Superior temporal gyrus (tissue), 1 donor: ENCODE results near the gene EEF1AKMT2.
A peak's percentile ranks its signal among the peaks of the same experiment; 100 is the strongest.

Experiments
- DNase-seq: peaks from one replicate; pipeline ENCODE4 v3.0.0-alpha.2; 2016; ENCODE audit errors: extremely low spot score

Gene EEF1AKMT2

DNA sequence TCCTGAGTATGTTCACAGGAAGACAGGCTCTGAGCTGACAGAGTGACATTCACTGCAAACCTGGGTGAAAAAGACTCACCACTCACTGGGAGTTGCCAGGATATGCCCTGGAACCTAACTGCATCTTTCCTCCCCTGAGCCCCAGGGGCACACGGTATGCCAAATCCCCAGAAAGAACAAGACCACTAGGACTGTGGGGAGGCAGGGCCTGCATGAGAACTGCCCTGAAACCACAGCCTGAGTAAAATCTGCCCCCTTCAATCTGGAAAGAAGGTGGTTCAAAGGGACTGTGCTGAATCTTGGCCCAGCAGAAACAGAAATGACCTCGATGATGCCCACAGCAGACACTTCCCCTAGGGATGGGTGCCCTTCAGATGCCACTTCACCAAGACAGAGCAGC is 54.0 kb downstream of the EEF1AKMT2 start:
- DNase-seq = no peak

DNA sequence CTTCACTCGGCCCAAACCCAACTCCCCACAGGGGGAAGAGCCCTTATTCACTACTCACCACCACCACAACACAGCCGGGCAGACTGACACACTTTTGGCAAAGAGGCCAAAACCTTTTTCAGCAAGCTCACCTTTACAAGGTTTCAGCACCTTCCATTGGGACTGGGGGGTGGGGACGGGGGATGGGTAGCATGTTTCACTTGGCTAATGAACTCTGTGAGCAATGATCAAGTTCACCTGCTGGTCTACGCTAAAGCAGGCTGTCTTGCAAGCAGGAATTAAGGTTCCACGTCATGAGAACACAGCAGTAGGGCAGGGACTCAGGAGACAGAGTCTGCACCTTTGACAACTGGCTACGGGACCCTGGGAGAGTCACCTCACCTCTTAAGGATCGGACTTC is 54.5 kb downstream of the EEF1AKMT2 start:
- DNase-seq = no peak

DNA sequence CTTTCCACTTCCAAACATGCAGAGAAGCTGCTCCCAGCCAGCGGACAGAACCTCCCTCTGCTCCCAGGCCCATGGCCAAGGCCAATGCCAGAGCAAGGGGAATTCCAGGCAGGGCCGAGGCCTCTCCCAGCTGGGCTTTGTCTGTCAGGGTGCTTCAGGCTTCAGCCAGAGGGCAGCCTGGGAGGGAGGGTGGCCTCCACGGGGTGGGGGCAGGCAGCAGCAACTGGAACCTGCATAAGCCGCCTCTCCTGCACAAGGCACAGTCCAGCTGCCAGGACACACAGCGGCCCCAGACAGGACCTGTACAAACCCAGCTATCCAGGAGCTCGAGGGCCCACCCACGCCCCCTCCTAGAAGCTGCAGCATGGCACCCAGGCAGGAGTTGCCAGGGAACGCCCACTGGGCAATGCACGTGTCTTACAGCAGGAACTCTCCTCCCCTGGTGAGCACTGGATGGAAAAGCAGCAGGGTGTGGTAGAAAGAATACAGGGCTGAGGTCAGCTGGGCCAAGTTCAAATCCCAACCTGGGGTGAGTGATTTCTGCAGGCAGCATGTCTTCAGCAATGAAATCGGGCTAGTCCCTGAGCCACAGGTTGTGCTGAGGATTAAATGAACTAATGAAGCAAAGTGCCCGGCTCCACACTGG is 55.1 kb downstream of the EEF1AKMT2 start:
- DNase-seq = peak; percentile 81

DNA sequence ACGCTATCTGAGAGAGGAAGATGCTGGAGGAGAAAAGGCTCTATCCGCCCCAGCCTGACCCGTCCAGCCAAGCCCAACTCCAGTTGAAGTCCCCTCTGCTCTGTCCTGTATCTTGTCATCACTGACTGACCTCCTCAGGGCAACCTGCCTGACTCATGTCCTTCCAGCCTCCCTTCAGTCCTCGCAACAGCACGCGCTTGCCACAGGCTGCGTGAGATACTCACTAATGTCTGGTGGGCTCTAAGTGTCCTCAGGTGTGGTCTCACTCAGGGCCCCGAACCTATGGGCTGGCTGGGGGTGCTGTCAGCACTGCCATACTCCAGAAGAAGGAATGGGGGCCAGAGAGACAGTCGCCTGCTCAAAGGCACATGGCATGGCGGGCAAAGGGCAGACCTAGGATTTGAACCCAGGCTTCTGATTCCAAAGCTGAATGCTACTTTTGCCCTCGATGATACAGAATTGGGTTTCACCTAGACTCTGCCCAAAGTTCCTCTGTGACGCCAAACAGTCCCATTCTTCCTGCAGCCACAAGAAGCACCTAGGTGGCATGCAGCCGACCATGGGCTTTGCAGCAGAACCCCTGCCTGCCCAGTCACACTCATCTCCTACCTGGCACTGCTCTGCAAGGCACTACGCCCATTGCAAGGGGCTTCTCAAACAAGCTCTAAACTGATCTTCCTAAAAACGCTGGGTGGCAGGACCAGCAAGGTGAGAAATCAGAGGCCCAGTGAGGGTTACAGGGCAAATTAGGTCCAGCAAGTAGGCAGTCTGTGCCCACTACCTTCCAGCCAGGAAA is 56.0 kb downstream of the EEF1AKMT2 start:
- DNase-seq = no peak

DNA sequence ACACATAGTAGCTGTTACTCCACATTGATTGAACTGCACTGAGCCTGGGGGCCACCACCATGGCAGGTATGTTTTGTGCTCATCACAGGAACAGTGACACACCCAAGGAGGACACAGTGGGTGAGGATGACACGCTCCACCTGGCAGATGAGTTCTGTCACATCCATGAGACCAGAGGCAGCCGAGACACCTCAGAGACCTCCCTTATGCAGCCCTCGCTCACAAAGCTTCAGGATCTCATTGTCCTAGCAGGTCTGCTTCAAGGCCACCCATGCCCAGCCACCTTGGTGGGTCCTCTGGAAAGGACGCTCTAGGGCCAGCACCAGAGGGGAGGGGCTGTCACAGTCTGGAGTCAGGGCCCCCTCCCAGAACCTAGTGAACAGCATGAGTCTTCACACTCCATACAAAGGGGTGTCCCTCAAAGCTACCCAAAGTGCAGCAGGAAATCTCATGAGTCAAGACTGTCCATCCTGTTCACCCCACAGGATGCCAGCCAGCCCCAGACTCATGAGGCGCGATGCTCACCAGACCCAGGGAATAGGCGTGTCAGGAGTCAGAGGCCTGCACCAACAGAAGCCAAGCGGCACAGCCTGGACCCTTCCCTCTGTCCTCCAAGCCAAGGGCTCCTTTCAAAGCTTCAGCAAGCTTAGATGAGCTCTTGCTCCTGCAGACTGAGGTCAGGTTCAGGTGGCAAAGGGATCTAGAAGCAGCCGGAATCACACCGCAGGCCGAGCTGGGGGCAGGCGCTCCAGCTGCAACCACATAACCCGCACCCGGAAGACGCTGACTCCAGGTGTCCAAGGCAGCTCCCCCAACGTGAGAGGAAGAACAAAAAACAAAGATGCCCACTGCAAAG is 57.1 kb downstream of the EEF1AKMT2 start:
- no peak for DNase-seq

DNA sequence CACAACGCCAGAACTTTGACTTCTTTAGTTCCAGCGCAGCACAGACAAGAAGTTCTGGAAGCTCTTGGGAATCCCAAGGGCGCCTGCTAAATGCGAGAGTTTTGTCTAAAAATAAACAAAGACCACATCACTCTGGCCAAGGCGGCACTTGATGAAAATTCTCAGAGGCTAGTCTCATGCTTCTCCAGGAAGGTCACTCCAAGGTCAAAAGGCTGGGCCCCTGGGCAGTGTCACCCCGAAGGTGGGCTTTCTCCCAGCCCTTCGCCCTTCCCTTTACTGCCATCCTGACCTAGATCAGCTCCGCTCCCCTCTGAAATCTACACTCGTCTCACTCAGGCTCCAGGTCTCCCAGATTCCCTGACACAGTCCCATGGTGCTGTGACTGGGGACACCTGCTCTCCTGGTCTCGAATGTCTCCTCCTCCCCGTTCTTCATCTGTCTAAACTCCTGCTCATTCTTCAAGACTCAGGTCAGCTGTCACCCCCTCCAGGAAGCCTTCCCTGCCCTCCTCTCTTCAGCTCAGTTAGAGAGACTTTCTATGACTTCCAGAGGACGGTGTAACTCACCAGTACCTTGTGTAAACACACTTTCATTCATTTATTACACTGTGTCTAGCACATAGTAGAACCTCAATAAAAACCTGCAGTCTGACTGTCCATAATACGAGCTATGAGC is 58.0 kb downstream of the EEF1AKMT2 start:
- DNase-seq = no peak

DNA sequence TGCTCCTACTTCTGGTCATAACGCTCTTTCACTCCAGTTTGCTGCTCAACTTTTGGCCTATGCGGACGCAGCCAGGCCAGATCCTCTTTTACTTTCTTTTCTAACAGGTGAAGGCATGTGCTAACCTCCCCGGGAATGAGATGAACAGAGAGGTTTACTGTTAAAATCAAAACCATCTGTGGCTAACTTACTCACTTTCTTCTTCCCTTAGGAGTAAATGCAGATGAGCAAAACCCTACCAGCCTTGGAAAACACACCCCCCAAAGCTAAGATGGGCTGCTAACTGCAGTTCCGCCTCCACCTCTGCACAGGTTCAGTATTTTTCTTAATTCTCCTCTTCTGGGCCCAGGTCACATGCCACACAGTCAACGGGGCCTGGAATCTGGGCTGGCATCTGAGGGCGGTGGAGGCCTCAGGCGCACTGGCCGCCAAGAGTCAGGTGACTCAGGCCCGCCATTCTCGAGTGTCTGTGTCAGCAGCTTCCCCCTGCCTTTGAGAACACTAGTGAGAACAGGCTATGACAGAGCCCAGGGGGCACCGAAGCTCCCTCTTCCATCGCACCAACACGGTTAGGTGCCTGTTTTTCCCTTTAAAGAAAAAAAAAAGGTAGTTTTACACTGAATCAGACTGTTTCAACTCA is 58.6 kb downstream of the EEF1AKMT2 start:
- DNase-seq = peak; percentile 51

DNA sequence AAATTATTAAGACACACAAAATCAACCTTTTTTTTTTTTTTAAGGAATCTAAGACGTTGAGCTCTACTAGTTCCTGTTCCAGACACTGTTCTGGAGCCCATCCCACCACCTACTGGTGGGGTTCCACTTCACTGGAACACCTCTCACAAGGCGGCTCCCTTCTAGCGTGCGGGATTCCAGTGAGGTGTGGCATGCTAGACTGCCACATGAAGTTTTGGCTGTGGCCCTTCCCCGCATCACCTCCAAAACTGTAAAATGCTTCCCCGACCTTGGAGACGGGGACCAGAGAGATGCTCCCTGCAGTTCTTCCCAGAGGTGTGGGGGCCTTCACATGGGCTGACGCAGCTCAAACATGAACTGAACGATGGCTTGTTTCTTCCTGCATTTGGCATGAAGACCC is 60.1 kb downstream of the EEF1AKMT2 start:
- DNase-seq = no peak

DNA sequence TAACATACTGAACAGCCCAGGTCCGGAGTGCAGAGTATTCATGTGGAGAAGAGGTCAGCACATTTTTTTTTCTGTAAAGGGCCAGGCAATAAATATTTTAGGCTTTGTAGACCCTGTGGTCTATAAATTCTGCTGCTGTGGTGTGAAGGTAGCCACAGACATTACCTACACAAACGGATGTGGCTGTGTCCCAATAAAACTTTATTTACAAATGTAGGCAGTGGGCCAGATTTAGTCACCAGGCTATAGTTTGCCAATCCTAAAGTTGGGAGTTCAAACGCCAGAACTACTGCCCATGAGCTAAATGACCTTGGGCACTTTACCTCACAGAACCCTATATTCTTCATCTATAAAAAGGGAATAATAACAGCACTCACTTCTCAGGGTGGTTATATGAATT is 60.9 kb downstream of the EEF1AKMT2 start:
- DNase-seq = no peak

DNA sequence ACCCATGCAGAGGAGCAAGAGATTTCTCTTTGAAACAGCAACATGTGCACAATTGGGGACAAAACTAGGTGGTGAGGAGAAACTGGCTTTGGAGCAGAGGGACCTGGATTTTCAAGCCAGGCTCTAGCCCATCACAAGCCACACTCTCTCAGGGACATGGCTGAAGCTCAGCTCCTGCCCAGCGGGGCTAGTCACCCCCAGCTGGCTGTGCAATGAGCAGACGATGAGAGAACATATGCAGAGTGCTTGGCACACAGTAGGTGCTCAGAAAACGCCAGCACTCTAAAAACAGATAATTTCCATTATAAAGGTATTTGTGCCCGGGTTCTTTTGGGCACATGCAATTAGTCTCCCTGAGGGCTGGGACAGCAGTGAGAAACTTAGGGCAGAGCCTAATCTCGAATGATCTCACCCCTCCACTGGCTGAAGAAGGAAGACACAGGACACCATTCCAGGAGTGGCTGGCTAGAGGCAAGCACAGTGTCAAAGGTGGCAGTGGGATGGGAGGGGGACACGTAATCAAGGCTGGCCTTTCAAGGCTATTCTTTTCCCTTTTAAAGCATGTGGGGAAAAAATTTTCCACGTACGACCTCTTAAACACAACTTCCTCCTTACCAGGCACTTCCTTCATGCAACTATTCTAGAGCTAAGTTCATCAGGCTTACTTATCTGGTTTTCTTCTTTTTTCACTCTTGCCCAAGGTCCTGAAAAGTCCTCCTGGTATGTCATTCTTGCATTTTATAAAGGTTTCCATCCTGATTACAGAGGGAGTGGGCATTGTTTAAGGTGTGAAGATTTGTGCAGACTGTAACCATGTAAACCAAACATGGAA is 62.6 kb downstream of the EEF1AKMT2 start:
- DNase-seq = peak; percentile 50

DNA sequence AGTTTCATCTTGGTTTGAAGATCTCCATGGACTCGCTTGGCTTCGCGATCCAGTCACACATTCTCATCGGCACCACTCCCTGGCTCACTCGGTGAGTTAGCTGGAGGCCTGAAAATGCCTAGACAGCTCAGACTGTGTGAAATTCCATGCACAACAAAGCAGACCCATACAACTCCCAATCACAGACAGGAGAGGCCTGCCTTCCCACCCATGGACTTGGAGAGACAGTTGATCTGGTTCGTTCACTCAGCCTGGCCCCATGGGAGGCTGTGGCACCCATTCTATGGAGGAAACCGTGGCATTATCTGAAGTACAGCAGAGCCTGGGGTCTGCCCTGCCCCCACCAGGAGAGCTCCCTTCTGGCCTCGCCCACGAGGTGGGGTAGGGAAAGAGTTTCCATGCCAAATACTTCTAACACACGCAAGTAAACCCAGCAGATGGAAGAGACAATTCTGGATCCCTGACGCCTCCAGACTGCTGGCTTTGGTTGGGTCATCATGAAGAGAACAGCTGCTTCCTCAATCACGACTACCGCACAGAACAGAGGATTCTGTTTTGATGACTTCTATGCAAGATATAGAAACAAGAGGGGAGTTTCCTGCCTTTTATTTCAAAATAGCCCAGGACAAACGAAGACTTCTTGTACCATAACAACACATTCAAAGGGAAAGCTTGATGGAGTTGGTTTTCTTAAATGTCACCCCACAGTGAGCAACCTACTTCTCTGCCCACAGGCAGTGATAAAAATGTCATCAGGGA is 63.4 kb downstream of the EEF1AKMT2 start:
- peak; percentile 89 for DNase-seq

DNA sequence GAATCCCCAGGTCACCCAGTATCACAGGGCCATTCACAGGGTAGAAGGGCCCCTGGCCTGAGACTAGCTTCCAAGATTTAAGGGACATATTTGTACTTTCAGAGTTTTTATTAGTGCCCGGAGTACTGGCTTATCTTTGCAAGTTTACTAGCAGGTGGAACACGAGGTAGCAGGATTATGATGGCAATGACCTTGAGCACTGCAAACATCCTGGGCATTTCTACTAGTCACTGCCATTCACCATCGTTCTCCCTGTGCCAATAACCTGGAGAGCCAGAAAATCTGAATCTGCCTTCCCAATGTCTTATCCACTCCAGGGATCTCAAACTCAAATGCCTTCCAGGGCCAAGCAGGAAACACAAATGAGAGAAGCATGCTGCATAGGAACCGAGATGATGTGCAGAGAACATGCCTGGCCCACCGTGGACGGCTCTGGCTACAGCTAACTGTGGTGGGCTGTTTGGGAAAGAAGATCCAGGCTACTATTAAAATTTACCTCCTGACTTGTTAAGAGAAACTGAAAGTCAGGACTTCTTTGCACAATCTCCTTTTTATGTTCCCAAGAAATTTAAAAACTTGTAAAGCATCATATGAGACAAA is 64.2 kb downstream of the EEF1AKMT2 start:
- no peak for DNase-seq

DNA sequence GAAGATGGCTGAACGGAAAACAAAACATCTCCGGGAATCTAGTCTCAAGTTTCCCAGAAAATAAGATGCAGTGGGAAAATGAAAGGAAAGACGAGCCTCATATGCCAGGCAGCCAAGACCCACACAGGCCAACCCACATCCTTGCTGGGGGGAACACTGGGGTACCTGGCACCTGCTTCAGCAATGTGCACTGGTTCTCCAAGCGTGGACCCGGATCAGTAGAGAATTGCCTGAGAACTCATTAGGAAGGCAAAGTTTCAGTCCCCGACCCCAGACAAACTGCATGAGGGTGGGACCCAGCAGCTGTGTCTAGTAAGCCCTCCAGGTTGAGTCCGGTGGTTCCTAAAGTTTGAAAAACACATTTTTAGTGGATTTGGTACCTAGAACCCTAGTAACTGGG is 65.9 kb downstream of the EEF1AKMT2 start:
- no peak for DNase-seq

DNA sequence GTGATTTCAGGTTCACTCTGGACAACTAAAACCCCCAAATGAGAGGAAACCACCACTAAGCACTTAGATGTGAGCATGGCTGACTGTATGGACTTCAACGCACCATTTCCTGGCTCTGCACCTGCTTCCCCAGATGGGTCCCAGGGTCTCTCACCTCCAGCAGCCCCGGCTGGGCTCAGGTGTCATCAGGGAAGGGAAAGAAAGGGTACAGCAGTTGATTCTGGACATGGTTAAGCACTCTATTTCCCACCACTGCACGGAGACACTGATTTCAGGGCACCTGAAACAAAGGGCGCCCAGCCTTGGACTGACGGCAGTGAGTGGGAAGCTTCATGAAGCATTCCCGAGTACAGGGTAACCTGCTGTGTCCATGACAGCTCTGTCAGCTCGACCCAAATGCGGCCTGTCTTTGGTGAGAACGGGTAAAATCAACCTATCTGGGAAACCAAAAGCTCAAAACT is 66.5 kb downstream of the EEF1AKMT2 start:
- DNase-seq = no peak

DNA sequence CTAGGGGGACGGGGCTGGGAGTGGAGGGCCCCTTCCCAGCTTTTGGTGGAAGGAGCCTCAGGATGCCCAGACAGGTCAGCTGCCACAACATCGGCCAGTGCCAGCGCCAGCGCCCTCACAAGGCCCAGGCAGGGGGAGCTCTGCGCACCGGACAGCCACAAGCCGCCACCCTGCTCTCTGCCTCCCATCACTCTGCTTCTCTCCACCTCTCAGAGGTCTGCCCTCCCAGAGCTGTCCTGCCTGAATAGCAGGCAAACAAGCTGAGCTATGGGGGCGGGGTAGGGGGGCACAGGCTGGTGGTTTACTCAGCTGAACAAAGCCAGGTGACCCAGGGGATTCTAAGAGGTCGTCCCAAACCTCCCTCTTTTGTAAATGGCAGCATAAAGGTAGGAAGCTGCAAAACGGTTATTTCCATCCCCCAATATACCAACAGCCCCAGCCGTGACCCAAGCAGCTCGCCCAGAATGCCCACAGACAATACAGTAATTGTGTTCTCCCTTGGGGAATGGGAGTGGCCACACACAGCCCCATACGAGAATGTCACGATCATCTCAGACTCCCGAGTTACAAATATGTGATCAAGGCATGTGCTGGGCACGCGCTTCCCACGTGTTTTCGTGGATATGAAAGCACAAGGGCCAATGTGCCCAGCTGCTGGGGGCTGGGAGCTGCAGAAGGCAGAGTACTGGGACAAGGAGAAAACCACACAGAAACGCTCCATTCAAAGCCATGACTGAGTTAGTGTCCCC is 67.2 kb downstream of the EEF1AKMT2 start:
- DNase-seq = peak; percentile 99

DNA sequence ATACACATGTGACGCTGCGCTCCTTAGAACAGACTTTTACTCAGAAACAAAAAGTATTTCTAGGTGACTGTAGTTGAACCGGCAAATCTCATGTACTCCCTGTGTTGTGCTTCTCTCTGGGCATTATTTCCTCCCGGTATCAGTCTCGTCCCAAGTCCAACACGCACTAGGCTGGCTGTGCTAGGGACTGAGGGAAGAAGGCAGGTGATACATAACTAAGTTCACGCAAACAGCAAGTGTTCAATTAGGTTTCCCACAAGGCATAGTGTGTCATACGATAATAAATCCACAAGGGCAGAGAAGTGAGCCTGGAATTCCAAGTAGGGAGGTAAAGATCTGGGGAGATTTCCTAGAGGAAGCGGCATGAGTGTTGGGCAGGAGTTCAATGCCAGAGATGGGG is 67.9 kb downstream of the EEF1AKMT2 start:
- DNase-seq = peak; percentile 64

DNA sequence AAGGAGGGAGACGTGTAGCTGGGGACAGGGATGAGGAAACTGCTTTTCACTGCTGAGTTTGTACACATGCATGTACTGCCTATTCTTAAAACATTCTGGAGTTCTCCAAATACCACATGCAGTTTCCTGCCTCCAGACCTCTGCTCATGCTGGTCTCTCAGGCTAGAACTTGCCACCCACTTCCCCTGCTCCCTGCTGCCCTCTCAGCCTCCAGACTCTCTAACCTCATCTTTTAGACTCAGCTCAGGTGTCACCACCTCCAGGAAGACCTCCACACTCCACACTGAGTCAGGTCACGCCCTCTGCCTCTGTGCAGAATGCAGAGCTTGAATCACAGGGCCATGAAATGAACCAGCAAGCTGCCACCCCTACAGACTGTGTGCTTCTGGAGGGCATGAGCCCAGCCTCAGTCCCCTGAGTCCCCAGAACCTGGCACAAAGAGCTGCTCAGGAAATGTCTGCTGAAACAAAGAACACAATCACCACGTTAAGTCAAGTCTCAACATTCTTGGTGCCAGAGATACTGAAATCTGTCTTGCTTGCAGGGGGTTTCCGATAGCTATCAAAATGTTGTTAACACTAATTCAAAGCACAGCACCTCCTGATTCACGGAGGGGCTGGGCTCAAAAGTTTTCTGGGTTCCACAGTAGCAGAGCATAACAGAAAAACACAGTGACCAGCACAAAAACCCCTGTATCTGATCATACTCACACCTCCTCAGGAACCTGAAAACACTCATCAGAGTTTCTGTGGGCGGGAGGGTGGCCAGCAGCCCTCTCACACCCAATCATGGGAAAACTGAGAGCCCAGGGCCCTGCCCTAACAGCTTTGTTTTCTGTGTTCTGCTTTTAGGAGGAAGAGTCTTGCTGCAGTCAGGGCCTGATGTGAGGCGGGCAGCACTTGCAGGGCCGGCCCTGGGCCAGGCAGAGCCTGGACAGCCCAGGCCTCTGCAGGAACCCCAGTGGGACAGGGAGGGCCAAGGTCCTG is 68.6 kb downstream of the EEF1AKMT2 start:
- DNase-seq = peak; percentile 64
